GM18498 (cell line): ENCODE results near the gene CROT.

ENCODE experiments used
- ATAC-seq: cut with Tn5 transposase; IDR thresholded peaks from one replicate; pipeline ENCODE4 v1.9.1; 2021; ENCODE audit warnings: mild to moderate bottlenecking, moderate library complexity; ENCODE audit not compliant: unreplicated experiment

The CROT gene

DNA sequence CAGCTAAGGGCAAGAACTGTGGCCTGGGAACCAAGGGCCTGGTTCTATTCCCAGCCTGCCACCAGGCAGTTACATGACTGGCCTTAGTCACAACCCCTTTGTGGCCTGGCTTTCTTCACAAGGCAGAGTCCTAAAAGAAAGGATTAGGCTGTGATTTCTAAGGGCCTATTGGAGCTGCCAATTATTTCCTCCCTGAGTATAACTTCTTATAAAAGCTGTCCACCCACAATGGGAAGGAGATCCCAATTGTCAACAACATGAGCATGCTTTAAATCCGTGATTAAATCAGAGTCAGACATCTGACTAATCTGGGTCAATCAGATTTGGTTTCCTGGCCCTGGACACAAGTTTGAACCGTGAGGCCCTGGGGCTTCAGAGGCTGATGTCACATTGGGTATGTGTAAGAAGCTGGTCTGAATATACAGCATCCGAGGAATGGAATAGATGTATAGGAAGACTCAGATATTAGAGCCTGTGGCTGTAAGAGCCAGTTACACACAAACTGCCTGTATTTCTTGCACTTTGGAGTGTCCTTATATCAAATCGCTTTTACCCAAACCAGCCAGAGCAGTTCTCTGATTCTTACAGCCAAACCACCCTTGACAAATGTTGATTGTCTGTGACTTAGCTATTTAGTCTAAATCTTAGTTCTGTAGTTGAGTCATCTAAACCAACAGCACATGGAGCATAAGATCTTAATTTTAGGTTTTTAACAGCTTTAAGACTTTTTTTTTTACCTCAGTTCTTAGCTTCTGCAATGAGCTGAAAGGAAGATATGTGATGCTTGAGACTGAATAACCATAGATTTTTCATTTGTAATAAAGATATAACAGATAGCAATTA, 68.7 kb downstream of the CROT start:
- no peak for ATAC-seq

DNA sequence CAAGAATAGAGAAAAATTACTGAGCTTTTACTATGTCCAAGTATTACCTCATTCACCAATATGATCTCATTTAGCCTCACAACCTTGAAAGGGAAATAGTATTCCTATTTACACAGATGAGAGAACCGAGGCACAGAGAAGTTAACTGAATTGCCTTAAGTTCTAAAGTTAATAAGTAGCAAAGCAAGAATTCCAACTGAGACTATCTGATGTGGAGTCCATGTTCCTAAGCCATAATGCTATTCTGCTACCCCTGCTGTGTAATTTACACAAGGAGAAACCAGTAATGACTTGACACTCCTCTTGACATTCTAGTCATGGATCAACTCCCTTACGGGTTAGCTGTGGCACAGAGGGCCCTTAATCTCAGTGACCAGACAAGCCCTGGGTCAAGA, 69.3 kb downstream of the CROT start:
- no peak for ATAC-seq

DNA sequence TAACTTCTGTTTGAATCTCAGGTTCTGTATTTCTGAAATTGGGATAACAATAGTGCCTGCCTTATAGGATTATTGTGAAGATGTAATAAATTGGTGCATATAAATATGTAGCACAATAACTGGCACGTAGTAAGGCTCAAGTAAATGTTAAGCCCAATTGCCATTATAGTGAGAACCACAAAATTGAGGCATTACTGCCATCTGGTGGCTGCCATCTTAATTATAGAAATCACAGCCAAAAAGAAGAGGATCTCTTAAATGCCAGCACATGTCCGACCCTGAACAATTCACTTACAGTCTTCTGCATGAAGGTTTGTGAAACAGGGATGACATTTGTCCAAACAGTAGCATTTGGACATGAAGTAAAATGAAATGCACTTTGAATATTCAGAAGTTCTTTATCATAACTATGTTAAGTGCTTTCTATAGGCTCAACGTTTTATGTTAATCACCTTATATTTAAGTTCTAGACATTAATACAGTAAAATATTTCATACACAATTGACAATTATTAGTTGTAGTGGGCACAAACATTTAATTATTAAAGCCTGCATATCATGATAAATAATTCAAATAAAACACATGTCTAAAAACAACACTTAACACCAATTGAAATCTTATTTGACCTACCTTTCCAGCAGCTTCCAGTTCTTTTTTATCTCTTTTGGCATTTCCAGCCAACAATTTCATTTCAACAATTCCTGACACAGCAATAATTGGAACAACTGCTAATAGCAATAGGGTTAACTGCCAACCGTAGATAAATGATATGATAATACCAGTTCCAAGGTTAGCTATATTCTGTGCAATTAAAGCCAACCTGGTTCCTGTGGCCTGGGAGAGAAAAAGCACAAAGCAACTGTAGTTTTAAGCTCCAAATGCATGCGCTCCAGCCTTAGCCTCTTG, 71.5 kb downstream of the CROT start:
- peak; percentile 79 for ATAC-seq

DNA sequence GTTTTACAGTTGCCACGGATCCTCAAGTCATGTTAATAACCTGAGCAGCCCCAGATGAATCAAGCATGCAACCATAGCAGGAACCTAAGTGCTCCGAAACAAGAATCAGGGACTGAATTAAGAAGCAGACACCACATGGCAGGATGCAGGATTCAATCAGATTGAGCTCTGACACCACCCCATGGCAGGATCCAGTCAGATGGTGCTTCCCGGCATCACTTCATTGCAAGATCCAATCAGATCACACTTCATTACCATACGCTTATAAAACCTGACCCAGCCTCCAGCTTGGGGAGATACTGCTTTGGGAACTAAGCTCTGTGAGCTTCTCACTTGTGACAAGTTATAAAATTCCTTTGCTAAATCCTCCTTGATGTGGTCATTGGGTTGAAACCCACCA, 74.7 kb downstream of the CROT start:
- no peak for ATAC-seq

DNA sequence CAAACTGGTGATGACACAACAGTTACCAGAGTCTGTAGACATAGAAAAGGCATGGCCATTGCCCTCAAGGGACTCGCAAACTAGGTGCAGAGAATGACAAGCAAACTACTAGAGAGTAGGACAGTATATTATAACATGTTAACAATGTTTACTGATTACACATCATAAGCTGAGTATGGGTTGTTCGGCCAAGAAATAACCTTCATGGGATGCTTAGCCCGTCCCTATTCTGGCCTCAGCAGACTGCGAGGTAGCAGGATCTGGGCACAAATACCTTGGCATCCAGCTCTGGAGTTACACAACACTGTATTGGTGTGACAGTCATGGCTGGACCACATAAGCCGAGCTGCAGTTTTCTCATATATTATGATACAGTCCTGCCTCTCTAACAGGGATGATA, 78.6 kb downstream of the CROT start:
- ATAC-seq: no peak

DNA sequence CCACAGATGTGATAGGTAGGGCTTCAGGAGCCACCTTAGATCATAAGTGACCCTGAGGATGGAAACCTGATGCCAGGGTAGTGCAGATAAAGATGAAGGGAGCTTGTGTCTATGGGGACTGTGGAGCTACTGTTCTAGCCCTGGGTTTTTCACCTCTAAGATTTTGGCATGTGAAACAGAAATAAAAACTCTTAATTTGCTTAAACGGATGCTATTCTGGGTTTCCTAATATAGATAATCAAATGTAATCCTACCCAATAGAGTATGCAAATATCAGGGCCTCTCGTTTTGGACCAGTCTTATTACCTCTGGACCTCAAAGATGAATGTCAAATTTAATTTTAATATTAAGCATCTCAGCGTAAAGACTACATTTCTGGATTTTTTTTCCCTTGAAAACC, 80.7 kb downstream of the CROT start:
- no peak for ATAC-seq

DNA sequence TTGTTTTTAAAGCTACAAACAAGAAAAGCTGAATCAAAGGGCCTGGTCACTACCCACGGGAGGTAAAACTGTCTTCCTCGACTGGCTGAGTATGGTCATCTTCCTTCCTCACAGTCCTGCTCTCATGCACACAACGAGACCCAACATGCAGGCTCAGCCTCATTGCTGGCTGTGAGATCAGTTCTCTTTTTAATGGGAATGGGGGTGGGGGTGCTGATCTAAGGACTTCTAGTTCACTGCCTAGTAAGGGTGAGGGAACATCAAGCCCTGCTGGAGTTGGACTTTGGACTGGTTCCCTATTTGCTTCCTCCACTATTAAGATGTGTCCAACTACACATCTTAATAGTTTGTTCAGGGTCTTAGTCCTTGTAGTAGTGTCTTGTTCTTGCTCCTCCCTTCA, 81.8 kb downstream of the CROT start:
- ATAC-seq: no peak

DNA sequence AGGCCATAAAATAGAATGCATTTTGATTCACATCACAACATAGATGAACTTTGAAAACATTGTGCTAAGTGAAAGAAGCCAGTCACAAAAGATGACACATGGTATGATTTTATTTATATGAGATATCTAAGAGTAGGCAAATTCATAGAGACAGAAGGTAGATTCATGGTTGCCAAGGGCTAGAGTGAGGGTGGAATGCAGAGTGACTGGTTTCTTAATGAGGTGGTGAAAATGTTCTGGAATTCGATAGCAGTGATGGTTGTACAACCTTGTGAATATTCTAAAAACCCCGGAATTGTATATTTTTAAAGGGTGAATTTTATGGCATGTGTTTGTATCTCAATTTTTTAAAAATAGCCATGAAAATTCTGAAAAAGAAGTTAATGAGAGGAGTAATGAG, 87.1 kb downstream of the CROT start:
- ATAC-seq: no peak

DNA sequence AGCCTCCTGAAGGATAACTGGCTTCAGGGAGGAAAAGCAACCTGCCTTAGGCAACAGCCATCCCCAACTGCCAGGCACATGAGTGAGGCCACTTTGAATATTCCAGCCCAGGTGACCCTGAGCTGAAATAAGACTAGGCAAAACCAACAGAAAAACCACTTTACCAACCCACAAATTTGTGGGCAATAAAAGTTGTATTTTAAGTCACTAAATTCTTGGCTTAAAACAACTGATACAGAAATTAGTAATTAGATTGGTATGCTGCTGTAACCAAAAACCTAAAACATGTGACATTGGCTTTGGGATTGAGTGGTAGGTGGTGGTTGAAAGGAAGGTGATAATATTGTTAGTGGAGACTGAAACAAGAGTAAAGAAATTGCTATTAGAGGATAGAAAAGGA, 90.1 kb downstream of the CROT start:
- no peak for ATAC-seq

DNA sequence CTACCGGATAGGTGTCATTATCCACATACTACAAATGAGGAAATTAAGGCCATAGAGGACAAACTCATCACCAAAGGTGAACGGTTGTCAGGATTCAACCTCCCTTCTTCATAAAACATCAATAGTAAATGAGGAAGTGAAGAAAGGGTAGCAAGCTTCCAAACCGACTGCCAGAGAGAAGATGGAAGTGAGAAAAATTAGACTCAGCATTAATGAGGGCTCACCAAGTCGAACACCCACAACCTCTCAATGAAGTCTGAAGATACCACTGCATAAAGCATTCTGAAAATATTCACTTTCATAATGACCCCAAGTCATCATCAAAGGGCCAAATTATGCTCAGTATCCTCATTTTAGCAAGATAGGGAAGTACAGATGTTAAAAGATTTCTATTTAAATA, 100.4 kb downstream of the CROT start:
- peak; percentile 93 for ATAC-seq

DNA sequence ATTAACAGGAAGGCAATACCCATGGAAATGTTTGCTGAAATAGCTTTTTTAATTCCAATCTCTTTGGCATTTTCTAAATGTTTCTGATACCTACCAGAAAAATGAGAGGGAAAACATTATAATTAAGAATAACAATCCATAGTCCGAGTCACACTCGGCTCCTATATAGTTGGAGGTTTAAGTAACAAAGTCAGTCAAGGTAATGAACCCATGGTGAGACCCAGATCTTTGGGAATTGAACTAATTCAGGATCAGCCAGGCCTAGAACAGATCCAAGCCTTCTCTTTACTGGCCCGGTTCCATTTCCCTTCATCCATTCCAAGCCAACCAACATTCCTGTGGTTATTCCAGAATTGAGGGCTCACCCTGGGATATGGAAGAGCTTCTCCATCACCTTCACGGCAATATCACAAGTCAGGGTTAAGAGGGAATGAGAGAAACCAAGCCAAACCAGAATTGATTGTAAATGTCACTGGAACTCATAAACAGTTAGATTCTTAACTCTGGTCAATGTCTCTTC, 101.7 kb downstream of the CROT start:
- no peak for ATAC-seq

DNA sequence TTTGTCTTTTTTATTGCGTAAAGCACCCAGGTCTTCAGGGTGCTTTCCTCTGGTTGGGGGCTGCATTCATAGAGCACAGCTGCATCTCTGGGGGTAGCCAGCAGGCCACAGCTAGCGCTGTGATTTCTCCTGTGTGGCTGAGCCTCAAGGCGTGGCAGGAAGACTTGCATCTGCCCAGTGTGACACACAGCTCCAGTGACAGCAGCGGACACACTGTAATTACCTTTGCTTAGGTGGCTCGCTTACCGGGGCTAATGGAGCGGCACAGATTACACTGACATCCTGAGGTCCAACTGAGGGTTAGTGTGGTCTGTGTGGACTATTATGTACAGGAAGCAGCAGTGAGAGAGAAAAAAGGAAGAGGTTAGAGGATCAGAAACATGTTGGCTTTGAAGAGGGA, 102.9 kb downstream of the CROT start:
- ATAC-seq: no peak
